Astrocyte (in vitro differentiated cells and primary cell): ENCODE data around the gene GOLGA6C.
"Not testable (repeated sequence)": the region's sequence is repeated elsewhere in the genome, so short reads cannot be mapped to it uniquely, and the experiment has no call there.

Experiments used
- CTCF ChIP-seq: IDR thresholded peaks from 2 replicates; pipeline ENCODE4 v1.5.1; 2011; ENCODE audit warnings: low read depth, mild to moderate bottlenecking, inconsistent platforms, low read length, moderate library complexity; ENCODE audit not compliant: insufficient read depth
- EZH2 ChIP-seq: IDR thresholded peaks from 2 replicates; pipeline ENCODE4 v1.6.1; 2012; ENCODE audit warnings: mild to moderate bottlenecking, low read length, inconsistent platforms; ENCODE audit not compliant: insufficient read depth

- not testable (repeated sequence) for TF ChIP-seq CTCF, EZH2
Measured at GRCh38 chr15:75278497-75278896, 20.4 kb downstream of the GOLGA6C start.
